GM10266 (cell line): ENCODE results near the gene CLMP.

Source experiments
- DNase-seq: peaks from one replicate; pipeline ENCODE4 v3.0.0; 2012; ENCODE audit errors: extremely low spot score
- TF ChIP-seq, protein P1 (sequence below): IDR thresholded peaks from 2 replicates; pipeline ENCODE4 v1.5.1; 2012; ENCODE audit warnings: mild to moderate bottlenecking, low read depth; ENCODE audit not compliant: control insufficient read depth, insufficient read depth; ENCODE audit errors: missing control alignments

CLMP gene

GRCh38 chr11:123145661-123146060, 49.4 kb downstream of the CLMP start:
- TF ChIP-seq, protein P1, sequence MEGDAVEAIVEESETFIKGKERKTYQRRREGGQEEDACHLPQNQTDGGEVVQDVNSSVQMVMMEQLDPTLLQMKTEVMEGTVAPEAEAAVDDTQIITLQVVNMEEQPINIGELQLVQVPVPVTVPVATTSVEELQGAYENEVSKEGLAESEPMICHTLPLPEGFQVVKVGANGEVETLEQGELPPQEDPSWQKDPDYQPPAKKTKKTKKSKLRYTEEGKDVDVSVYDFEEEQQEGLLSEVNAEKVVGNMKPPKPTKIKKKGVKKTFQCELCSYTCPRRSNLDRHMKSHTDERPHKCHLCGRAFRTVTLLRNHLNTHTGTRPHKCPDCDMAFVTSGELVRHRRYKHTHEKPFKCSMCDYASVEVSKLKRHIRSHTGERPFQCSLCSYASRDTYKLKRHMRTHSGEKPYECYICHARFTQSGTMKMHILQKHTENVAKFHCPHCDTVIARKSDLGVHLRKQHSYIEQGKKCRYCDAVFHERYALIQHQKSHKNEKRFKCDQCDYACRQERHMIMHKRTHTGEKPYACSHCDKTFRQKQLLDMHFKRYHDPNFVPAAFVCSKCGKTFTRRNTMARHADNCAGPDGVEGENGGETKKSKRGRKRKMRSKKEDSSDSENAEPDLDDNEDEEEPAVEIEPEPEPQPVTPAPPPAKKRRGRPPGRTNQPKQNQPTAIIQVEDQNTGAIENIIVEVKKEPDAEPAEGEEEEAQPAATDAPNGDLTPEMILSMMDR: no peak
- DNase-seq: no peak

DNA sequence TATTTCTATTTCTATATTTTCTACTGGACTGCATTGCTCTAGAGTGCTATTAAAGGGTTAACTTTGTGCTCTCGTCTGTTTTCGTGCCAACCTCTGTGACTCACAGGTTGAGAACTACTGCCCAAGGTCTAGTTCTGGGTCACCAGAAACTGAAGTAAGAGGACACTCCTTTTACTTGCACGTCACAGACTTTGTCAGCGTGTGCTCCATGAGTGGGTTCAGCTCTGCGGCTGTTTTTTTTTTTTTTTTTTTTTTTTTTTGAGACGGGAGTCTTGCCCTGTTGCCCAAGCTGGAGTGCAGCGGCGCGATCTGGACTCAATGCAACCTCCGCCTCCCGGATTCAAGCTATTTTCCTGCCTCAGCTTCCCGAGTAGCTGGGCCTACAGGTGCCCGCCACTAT, 49.8 kb downstream of the CLMP start:
- TF ChIP-seq, protein P1: no peak
- no peak for DNase-seq

GRCh38 chr11:123144707-123145106, 50.3 kb downstream of the CLMP start:
- DNase-seq: no peak
- TF ChIP-seq, protein P1: no peak

DNA sequence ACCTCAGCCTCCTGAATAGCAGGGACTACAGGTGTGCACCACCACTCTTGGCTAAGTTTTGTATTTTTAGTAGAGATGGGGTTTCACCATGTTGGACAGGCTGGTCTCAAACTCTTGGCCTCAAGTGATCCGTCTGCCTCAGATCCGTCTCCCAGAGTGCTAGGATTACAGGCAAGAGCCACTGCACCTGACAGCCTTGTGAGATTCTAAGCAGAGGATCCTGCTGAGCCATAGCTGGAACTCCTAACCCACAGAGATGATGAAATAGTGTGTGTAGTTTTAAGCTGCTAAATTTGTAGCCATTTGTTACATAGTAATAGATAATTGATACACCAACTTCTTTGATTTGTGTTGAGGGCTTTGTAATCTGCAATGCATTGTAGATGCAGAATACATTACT, 51.1 kb downstream of the CLMP start:
- DNase-seq: no peak
- TF ChIP-seq, protein P1: no peak

- DNase-seq: no peak
- TF ChIP-seq, protein P1: no peak
Measured at GRCh38 chr11:123143476-123143875, 51.6 kb downstream of the CLMP start.

DNA sequence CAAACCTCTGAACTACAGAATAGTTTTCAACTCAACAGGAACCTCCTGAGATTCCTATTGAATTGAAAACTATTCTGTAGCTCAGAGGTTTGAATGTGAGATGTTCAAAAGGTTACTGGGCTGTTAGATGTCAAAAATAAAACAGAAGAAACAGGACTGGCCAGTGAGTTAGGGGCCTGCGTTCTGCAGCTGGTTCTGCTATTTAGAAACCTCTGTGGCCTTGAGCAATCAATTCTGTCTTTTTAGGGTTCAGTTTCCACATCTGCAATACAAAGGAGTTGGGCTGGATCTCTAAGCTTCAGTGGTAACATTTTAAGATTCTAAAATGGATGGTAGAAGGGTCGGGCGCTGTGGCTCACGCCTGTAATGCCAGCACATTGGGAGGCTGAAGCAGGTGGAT, 55.8 kb downstream of the CLMP start:
- TF ChIP-seq, protein P1: no peak
- no peak for DNase-seq

- TF ChIP-seq, protein P1: no peak
- peak; percentile 32 for DNase-seq
Measured at GRCh38 chr11:123137431-123138224, 57.4 kb downstream of the CLMP start.
